Loucy (cell line): ENCODE results near the gene LAMB1.

ENCODE experiments used
- H2AFZ ChIP-seq: fragments of 200-600 bp; sonication (generic); 2 replicates; pipeline ENCODE4 v1.6.0; 2016; ENCODE audit warnings: antibody characterized with exemption, mild to moderate bottlenecking, low read length, moderate library complexity
- H3F3A ChIP-seq: fragments of 200-600 bp; 2 replicates; pipeline ENCODE4 v1.6.0; 2016; ENCODE audit warnings: antibody characterized with exemption, low read depth, mild to moderate bottlenecking
- H3K27me3 ChIP-seq: fragments of 200-600 bp; sonication (generic); 2 replicates; pipeline ENCODE4 v1.6.1; 2014; ENCODE audit warnings: low read length, mild to moderate bottlenecking; ENCODE audit not compliant: insufficient read depth, poor library complexity, severe bottlenecking
- H3K36me3 ChIP-seq: fragments of 200-600 bp; sonication (generic); 2 replicates; pipeline ENCODE4 v1.6.1; 2016; ENCODE audit warnings: low read length; ENCODE audit not compliant: insufficient read depth
- H3K4me1 ChIP-seq: fragments of 200-600 bp; sonication (generic); 2 replicates; pipeline ENCODE4 v1.5.1; 2014; ENCODE audit warnings: low read length, mild to moderate bottlenecking; ENCODE audit not compliant: insufficient read depth, poor library complexity, severe bottlenecking
- H3K4me2 ChIP-seq: fragments of 200-600 bp; sonication (generic); 2 replicates; pipeline ENCODE4 v1.6.0; 2014; ENCODE audit warnings: antibody characterized with exemption, low read length, low read depth, mild to moderate bottlenecking; ENCODE audit not compliant: poor library complexity, severe bottlenecking
- H3K4me3 ChIP-seq: fragments of 200-600 bp; sonication (generic); 2 replicates; pipeline ENCODE4 v1.5.1; 2014; ENCODE audit warnings: low read length, mild to moderate bottlenecking, mixed read lengths; ENCODE audit not compliant: poor library complexity, severe bottlenecking
- H3K79me2 ChIP-seq: fragments of 200-600 bp; sonication (generic); 2 replicates; pipeline ENCODE4 v1.6.1; 2014; ENCODE audit warnings: low read length; ENCODE audit not compliant: insufficient read depth
- H3K9ac ChIP-seq: fragments of 200-600 bp; sonication (generic); 2 replicates; pipeline ENCODE4 v1.6.0; 2014; ENCODE audit warnings: mild to moderate bottlenecking, low read depth, low read length, moderate library complexity; ENCODE audit not compliant: poor library complexity, severe bottlenecking
- H3K9me2 ChIP-seq: fragments of 200-600 bp; sonication (generic); replicated peaks from 2 replicates; pipeline ENCODE4 v1.6.1; 2016; ENCODE audit warnings: low read depth, low read length, mixed read lengths
- H3K9me3 ChIP-seq: fragments of 200-600 bp; sonication (generic); 2 replicates; pipeline ENCODE4 v1.6.1; 2014; ENCODE audit warnings: mild to moderate bottlenecking, antibody characterized with exemption, low read length, low read depth; ENCODE audit not compliant: insufficient read depth
- H4K20me1 ChIP-seq: fragments of 200-600 bp; sonication (generic); 2 replicates; pipeline ENCODE4 v1.6.0; 2014; ENCODE audit warnings: antibody characterized with exemption, low read length, mild to moderate bottlenecking; ENCODE audit not compliant: insufficient read depth, poor library complexity, severe bottlenecking
- EZH2phosphoT487 ChIP-seq: fragments of 200-600 bp; IDR thresholded peaks from 2 replicates; pipeline ENCODE4 v1.6.1; 2018; ENCODE audit warnings: antibody characterized with exemption, mild to moderate bottlenecking, moderate library complexity, borderline replicate concordance
- TF ChIP-seq, protein P1 (sequence below): fragments of 200-600 bp; sonication (generic); conservative IDR thresholded peaks from 2 replicates; pipeline ENCODE4 v1.5.1; 2014; ENCODE audit warnings: mild to moderate bottlenecking, antibody characterized with exemption, low read length

The LAMB1 gene

DNA sequence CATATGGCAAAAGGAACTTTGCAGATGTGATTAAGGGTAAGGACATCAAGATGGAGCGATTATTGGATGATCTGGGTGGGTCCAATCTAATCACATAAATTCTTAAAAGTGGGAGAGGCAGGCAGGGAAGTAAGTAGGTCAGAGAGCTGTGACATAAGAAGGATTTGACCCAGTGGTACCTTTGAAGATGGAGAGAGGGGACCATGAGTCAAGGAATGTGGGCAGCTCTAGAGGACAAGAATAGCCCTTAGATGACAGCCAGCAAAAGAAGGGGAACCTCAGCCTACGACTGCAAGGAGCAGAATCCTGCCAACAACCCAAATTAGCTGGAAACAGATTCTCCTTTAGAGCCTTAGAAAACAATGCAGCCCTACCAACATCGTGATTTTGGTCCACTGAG is 34.5 kb downstream of the LAMB1 start:
- Histone ChIP-seq H3K4me2 (no peak overlapping the region), H3K4me3 (no peak overlapping the region), H3K9me3 (no peaks in the 10 kb centered on the region), H3K9me2 (no peaks in the 10 kb centered on the region), H3K27me3 (no peaks in the 10 kb centered on the region), H4K20me1 (no peaks in the 10 kb centered on the region), H3F3A (no peaks in the 10 kb centered on the region), H3K36me3 (no peaks in the 10 kb centered on the region), H2AFZ (no peak overlapping the region), H3K4me1 (no peaks in the 10 kb centered on the region), H3K79me2 (no peaks in the 10 kb centered on the region), H3K9ac (no peak overlapping the region)
- TF ChIP-seq, protein P1, sequence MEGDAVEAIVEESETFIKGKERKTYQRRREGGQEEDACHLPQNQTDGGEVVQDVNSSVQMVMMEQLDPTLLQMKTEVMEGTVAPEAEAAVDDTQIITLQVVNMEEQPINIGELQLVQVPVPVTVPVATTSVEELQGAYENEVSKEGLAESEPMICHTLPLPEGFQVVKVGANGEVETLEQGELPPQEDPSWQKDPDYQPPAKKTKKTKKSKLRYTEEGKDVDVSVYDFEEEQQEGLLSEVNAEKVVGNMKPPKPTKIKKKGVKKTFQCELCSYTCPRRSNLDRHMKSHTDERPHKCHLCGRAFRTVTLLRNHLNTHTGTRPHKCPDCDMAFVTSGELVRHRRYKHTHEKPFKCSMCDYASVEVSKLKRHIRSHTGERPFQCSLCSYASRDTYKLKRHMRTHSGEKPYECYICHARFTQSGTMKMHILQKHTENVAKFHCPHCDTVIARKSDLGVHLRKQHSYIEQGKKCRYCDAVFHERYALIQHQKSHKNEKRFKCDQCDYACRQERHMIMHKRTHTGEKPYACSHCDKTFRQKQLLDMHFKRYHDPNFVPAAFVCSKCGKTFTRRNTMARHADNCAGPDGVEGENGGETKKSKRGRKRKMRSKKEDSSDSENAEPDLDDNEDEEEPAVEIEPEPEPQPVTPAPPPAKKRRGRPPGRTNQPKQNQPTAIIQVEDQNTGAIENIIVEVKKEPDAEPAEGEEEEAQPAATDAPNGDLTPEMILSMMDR, result no peak
- no peak for TF ChIP-seq EZH2phosphoT487

DNA sequence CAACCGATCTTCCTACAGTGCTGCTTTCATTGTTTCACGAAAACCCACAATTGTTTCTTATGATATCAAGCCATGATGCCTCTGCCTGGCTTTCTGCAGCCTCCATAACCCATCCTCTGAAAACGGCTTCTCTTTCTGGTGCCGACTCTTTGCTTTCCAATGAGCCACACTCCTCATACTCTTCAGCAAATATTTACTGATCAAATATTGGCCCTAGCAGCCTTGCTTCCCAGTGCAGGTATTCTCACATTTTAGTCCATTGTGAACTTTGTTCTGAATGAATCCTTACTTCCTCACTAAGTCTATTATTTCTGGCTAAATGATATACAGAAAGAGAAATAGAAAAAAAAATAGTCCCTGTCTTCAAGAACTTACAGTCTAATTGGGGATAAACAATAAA is 35.5 kb downstream of the LAMB1 start:
- no peak overlapping the region for H3K4me2 ChIP-seq
- H4K20me1 ChIP-seq, result no peaks in the 10 kb centered on the region
- H3F3A ChIP-seq, result no peaks in the 10 kb centered on the region
- H3K36me3 ChIP-seq, result no peaks in the 10 kb centered on the region
- no peaks in the 10 kb centered on the region for H3K4me1 ChIP-seq
- H3K4me3 ChIP-seq, result no peak overlapping the region
- H3K9me3 ChIP-seq, result no peaks in the 10 kb centered on the region
- no peaks in the 10 kb centered on the region for H3K27me3 ChIP-seq
- no peaks in the 10 kb centered on the region for H3K79me2 ChIP-seq
- H2AFZ ChIP-seq, result no peak overlapping the region
- no peaks in the 10 kb centered on the region for H3K9me2 ChIP-seq
- no peak overlapping the region for H3K9ac ChIP-seq
- TF ChIP-seq, protein P1, result no peak
- TF ChIP-seq EZH2phosphoT487, result no peak

DNA sequence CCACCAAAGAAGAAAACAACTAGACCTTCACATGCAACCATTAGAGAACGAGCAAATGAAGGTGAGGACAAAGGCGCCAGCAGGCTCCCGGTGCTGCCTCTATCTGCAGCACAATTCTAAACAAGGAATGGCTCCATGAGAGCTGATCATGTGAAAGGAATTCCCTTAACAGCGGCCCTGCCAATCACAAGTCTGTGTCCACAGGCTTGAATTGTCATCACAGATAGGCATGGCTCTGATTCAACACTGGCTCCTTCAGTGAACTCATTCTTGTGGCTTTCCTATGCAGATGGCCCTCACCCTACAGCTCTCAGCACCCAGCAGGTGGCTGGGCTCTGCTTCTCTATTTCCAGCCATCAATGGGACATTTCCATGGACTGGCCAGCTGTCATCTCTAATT is 36.2 kb downstream of the LAMB1 start:
- no peaks in the 10 kb centered on the region for H3K36me3 ChIP-seq
- no peaks in the 10 kb centered on the region for H4K20me1 ChIP-seq
- no peak overlapping the region for H2AFZ ChIP-seq
- H3K4me2 ChIP-seq, result no peak overlapping the region
- H3K27me3 ChIP-seq, result no peaks in the 10 kb centered on the region
- H3K9me2 ChIP-seq, result no peaks in the 10 kb centered on the region
- H3F3A ChIP-seq, result no peaks in the 10 kb centered on the region
- no peak overlapping the region for H3K4me3 ChIP-seq
- no peaks in the 10 kb centered on the region for H3K79me2 ChIP-seq
- no peaks in the 10 kb centered on the region for H3K4me1 ChIP-seq
- no peaks in the 10 kb centered on the region for H3K9me3 ChIP-seq
- TF ChIP-seq, protein P1, result no peak
- TF ChIP-seq EZH2phosphoT487, result no peak
- no peak overlapping the region for H3K9ac ChIP-seq
